ENCODE measurements around the gene FAM180B. TPM values are rescaled to one million over a fixed set of nuclear protein-coding genes. Genes with fewer than 3 reads are reported as not detected.
A peak's percentile ranks its signal among the peaks of the same experiment; 100 is the strongest.
"Not testable (repeated sequence)": the region's sequence is repeated elsewhere in the genome, so short reads cannot be mapped to it uniquely, and the experiment has no call there.

Gene FAM180B
- total and polyA plus RNA-seq, 2 of the 4 experiments (the other 2 are of a cell fraction): not detected

- H3K9ac ChIP-seq (ENCODE audit: low read depth, low read length); H3K4ac ChIP-seq (ENCODE audit: low read depth, low read length); H2AFZ ChIP-seq (replicated peaks; ENCODE audit: low read length, poor library complexity); H3K14ac ChIP-seq (replicated peaks; ENCODE audit: low read depth, low read length); in situ Hi-C loops (cut with MboI; ENCODE audit: low sequenced_read_pairs); H4K91ac ChIP-seq (ENCODE audit: insufficient read depth, low read depth, low read length); H2BK5ac ChIP-seq (ENCODE audit: low read depth, low read length, poor library complexity, severe bottlenecking); H3K4me3 ChIP-seq (ENCODE audit: insufficient read depth, low read depth, low read length); H3K27ac ChIP-seq (ENCODE audit: insufficient read depth, low read length); H3K9me1 ChIP-seq (ENCODE audit: insufficient read depth, low read length); H3K4me1 ChIP-seq (ENCODE audit: control insufficient read depth, insufficient read depth, low read length); H4K20me1 ChIP-seq (ENCODE audit: insufficient read depth, low read length); intact Hi-C loops (cut with micrococcal nuclease); DNase-seq; H4K5ac ChIP-seq (ENCODE audit: low read depth, low read length); H3K27me3 ChIP-seq (ENCODE audit: control insufficient read depth, insufficient read depth, low read length); H3K36me3 ChIP-seq (ENCODE audit: control insufficient read depth, insufficient read depth, low read length); H3K23ac ChIP-seq (ENCODE audit: low read depth, low read length); dilution Hi-C loops (cut with HindIII; ENCODE audit: low sequenced_read_pairs, unreplicated experiment); ATAC-seq (ENCODE audit: low read depth); H2AK9ac ChIP-seq (replicated peaks; ENCODE audit: low read depth, low read length, poor library complexity); H2AK5ac ChIP-seq (ENCODE audit: low read depth, low read length); H3K9me3 ChIP-seq (ENCODE audit: control insufficient read depth, insufficient read depth, low read length); H3K56ac ChIP-seq (ENCODE audit: extremely low read depth, insufficient read depth, low read length); H2BK120ac ChIP-seq (ENCODE audit: low read depth, low read length); H3K18ac ChIP-seq (ENCODE audit: low read depth, low read length); H2BK15ac ChIP-seq (ENCODE audit: low read depth, low read length); BruUV-seq (replicated peaks); H2BK20ac ChIP-seq (ENCODE audit: low read depth, low read length): not testable (repeated sequence)
- Histone ChIP-seq H3K4me2 (ENCODE audit: low read depth, low read length) (peak overlapping the region; percentile 90; the same call in 1 of the 2 replicates), H3K79me1 (ENCODE audit: low read depth in 1 of 2, low read length in 2 of 2) (peaks cover 18 to 38% of the 10 kb centered on the region in 2 experiments), H4K8ac (ENCODE audit: low read depth in 2 of 2, low read length in 2 of 2) (peak overlapping the region in 1 of 2 experiments; percentile 100; a peak in 1 of 4 replicates)
- 100% methylated on average over 3 of the region's 10 CpGs; no CpG with 5 or more reads in 1 of the 2 experiments for WGBS, 2 experiments (ENCODE audit: extremely low coverage in 2 of 2, insufficient read length in 1 of 2)
- POLR2A ChIA-PET (ENCODE audit: unreplicated experiment): interaction anchor here (0.6 to 1.1 kb wide), 2 partner anchors 12 to 31 kb away, joined by 3 to 4 read pairs; no protein-coding TSS in a partner anchor
- CTCF ChIA-PET: interaction anchor here (0.8 kb wide), 1 partner anchor 53 kb away, joined by 3 read pairs; no protein-coding TSS in a partner anchor
These were observed 22.1 kb upstream of the FAM180B start for GRCh38 chr11:47564366-47564765.
